ENCODE measurements around the gene ARHGAP15.

- TF ChIP-seq POLR2A (IDR thresholded peaks at IDR 0.05) = no peak
- TF ChIP-seq, protein P1, sequence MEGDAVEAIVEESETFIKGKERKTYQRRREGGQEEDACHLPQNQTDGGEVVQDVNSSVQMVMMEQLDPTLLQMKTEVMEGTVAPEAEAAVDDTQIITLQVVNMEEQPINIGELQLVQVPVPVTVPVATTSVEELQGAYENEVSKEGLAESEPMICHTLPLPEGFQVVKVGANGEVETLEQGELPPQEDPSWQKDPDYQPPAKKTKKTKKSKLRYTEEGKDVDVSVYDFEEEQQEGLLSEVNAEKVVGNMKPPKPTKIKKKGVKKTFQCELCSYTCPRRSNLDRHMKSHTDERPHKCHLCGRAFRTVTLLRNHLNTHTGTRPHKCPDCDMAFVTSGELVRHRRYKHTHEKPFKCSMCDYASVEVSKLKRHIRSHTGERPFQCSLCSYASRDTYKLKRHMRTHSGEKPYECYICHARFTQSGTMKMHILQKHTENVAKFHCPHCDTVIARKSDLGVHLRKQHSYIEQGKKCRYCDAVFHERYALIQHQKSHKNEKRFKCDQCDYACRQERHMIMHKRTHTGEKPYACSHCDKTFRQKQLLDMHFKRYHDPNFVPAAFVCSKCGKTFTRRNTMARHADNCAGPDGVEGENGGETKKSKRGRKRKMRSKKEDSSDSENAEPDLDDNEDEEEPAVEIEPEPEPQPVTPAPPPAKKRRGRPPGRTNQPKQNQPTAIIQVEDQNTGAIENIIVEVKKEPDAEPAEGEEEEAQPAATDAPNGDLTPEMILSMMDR (IDR thresholded peaks at IDR 0.05) = no peak
Measured at GRCh38 chr2:143803936-143804335, 674.7 kb downstream of the ARHGAP15 start.
